NCI-H510A (cell line): ENCODE data around the gene TBP.

ENCODE experiments used
- DNase-seq: peaks from one replicate; lab custom pipeline; 2025; lab: John Stamatoyannopoulos, UW

TBP gene

DNA sequence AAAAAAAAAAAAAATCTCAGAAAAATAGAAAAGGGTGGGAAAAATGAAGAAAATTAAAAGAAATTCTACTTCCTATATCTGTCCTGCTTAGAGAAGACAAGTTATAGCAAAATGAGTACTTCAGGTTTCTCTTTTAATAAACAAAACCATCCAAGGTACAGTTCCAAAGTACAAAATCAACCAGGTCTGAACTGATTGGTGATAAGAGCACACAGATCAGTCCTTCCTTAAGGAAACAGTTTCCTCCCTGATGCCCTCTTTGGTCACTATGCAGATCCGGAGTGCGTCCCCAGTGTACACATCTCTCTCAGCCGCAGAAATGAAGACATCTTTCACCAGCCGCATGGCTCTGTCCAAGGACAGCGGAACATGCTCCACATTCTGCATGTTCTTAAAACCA lies 19.2 kb upstream of the TBP start:
- no peak for DNase-seq

DNA sequence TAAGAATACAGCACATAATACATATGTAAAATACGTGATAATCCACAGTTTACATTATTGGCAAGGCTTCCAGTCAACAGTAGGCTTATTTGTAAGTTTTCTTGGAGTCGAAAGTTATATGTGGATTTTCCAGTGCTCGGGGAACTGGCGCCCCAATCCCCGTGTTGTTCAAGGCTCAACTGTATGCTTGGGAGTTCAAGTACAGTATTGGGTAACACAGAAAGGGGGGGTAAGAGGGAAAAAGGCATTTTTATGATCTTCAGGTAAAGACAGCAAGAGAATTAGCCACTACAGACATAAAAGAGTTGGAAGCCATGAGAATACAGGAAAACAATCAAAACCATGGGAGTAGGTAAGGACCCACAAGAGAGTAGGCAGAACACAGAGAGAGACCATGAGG lies 17.5 kb upstream of the TBP start:
- DNase-seq = no peak

DNA sequence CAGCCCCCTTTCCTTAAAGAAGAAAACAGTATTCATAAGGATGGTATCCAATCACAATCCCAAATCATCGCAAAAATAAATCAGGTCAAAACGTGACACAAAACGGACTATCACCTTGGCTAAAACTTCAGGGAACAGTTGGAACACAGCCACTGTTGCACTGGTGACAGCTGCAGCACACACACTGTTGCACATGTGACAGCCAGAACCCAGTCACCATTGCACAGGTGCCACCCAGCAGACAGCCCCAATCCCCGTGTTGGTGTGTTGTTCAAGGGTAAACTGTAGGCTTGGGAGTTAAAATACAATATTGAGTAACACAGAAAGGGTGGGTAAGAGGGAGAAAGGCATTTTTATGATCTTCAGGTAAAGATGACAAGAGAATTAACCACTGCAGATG lies 16.8 kb upstream of the TBP start:
- DNase-seq = no peak

DNA sequence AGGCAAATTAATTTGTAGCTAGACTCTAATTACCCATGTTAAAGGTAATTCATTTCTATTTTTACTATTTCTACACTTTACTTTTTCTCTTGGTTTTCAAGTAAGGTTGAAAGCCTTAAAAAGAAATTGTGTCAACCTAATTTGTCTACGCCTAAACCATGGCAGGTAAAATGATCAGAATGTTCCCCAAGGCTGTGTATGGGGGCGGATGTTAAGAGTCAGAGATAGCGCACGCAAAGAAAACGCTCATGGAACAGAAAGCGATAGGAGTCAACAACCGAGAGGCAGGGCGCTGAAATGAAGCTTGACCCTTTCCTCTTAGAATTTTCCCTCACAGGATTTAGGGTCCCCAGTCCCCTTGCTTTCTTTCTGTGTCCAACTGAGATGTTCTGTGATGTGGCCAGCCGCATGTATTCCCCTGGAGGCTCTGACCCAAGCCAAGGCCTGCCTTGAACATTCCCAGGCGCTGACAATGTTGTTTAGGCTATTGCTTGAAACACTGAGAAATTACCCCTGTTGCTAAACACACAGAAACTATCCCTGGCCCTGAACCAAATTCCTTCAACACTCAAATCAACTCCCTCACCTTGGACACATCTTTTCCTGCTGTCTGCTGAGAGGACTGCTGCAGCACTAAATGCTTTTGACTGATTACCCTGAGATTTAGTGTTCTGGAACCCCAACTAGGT lies 12.0 kb upstream of the TBP start:
- DNase-seq = no peak

DNA sequence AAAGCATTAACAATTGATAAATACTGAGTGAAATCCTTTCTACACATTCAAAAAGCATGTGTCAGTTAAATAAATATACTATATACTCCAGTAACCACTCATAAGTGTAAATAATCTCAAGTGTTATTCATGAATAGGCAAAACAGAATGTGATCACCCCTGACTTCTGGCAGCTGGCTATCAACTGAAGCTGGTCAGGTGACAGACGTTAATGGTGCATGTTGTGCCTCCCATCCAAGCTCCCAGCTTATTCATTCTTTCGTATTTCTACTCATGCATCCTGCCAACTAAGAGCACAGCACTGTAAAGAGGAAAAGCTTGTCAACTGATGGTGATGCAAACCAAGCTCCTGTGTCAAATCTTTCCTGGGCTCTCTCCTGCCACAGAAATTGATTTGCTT lies 8.8 kb upstream of the TBP start:
- DNase-seq = no peak

DNA sequence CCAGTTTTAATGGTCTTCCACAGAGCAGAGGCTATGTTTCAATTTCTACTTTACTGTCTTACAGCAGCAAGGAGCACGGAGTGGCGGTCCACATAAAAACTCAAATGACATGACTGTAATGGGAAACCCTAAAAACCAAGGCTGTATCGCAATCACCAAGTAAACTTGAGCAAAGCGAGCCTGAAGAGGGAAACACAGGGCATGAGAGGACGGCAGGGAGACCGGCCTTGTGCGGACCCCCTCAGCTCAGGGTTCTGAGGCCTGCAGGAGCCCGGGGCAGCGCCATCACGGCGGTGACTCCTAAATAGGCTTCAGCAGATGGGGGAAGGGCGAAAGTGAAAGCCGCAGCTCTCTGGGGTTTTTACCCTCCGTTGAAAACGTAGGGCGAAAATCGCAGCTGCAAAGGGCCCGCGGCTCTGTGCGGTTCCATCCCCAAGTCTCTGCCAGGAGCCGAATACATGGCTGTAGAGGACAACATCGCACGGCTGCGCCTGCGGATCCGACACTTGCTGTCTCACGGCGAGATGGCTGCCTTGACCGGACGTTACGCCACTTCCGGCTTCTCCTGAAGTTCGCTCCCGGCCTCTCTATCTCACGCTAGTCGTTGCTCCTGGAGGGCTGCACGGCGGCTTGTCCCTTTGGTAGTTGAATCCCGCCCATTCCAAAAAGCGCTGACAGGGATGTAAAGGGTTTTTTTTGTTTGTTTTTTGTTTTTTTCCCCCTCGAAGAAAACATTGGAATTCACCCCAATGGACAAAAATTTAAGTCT lies 1.2 kb upstream of the TBP start, which contains the start of gene PSMB1:
PSMB1 (minus strand) TSS at position 543 of the 769 bp plus-strand sequence; CDS start at position 478, 65 bp downstream.
- DNase-seq = peak; percentile 85

DNA sequence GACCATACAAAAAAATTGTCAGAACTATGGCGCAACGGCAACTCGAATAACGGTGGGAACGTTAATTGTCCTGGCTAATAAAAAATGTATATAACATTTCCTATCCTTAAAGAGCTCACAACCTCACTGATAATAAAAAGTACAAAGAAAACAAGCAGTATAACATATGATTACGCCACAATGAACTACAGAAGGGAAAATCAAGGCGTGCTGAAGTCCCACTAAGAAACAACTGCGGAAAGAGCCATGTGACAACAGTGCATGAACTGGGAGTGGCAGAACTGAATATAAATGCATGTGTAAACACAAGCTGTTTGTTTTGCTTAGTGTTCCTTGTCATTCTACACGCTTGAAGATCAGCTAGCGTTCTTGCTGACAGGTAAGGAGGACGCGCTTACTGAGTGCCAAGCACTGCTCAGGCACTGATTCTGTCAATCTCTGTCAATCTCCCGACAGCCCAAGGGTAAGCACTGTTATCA lies 596 bp upstream of the TBP start:
- DNase-seq = no peak

DNA sequence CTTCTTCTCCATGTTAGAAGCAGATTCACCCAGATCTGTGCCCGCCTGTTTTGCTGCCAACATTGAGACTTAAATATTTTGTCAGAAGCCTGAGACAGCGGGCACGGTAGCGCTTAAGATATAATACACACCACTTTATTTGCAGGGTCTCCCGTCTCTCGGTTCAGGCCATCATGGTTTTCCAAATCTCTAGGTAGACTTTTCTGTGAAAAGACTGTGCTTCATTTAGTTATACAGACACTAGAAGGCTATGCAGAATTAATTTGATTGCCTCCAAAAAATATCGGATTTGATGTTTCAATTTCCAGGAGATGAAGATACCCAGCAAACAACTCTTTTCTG lies 598 bp downstream of the TBP start:
- no peak for DNase-seq

DNA sequence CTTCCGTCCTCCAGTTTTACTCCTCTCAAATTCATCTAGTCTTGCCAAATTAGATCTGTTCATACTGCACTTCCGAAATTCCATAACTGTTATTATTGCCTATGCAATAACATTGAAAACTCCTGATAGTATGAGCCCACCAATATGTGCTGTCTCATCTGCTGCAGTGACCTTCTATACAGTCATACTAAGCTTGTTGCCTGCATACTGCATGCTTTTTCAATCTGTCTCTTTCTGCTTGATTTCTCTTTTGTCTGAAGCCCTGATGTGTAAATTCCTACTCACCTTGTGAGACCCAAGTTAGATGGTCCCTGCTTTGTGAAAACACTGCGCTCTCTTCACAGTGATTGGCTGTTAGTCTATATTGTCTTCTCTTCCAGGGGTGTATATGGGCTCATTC lies 1.1 kb downstream of the TBP start:
- no peak for DNase-seq

DNA sequence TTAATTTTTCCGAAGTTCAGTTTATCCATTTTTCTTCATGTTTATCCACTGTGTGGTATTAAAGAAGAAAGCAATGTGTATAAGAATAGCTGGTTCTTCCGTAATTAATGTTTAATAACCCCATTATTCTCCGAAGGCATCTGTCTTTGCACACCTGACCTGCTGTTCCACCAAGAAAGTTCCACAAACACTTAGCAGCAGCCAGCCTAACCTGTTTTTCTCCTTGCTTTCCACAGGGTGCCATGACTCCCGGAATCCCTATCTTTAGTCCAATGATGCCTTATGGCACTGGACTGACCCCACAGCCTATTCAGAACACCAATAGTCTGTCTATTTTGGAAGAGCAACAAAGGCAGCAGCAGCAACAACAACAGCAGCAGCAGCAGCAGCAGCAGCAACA lies 7.4 kb downstream of the TBP start:
- no peak for DNase-seq

DNA sequence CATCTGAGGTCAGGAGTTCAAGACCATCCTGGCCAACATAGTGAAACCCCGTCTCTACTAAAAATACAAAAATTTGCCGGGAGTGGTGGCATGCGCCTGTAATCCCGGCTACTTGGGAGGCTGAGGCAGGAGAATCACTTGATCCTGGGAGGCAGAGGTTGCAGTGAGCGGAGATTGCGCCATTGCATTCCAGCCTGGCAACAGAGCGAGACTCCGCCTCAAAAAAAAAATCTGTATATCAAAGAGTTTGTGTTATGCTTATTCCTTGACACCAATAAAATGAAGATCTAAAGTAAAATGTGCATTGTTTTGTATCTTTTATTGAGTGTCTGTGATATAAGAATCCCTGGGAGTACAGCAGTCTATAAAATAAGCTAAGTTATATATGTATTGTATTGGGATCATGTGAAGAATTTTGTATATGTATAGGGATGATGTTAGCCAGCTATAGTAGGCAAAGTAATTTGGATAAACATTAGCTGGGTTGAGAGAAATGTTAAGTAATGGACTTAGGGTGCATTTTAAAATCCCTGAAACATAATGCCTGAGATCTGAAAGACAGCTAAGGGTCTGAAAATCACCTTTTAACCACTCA lies 10.9 kb downstream of the TBP start:
- no peak for DNase-seq

DNA sequence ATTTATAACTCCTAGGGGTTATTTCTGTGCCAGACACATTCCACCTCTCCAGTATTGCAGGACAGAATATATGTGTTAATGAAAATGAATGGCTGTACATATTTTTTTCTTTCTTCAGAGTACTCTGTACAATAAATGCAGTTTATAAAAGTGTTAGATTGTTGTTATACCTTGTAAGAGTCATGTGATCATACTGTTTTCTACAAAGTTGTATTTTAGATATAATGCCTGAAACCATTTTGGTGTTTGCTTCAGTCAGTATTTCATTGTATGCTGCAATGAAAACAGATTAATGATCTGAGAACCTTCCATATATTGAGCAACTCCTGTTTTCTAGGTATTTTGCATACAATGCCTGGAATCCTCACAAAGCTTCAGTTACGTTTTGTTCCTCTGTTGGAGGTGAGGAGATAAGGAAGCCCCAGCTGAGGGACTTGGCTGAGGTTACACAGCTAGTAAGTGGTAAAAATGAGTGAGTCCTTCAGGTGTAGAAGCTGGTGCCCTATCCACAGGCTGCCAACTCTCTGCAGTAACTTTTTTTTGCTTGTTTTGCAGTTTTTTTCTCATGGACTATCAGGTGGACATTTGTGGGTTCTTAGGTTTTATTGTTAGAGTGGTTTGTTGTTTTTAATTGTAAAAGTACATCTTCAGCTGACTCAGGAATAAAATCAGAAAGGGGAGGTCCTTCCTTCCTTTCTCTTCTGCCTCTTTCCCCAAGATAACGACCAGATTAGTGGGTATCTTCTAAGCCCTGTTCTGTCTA lies 18.7 kb downstream of the TBP start:
- no peak for DNase-seq

DNA sequence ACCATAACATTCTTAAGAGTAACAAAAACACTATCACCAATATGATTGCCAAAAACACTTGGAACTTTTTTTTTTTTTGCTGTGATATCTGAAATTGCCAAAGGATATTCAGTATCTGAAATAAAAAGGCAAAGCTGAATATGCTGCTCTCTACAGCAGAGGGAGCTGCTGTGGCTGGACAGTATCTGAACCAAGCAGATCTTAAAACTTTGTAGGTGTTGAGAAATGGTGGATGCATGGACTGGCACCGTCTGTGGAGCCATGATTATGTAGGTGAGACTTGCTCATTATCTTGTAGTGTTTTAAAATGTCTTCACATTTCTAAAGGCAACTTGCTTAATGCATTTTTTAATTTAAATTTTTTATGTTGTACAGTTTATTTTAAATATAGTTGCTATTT lies 21.1 kb downstream of the TBP start:
- DNase-seq = no peak

DNA sequence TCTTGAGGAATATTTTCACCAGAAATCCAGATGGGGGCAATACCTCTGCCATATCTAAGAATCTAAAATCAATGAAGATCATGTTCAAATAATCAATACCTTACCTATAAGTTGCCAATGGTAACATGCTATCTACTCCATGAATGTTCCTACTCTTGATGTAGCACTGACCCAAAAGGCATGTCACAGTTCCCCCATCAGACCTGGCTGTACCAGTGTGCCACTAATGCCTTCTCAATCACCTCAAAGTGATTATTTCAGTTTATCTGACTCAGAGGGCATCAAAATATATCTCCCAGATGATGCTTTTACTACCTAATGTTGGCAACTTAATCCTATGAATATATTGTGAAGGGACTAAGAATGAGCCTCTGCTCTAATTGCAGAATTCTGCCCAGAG lies 24.7 kb downstream of the TBP start:
- DNase-seq = no peak

DNA sequence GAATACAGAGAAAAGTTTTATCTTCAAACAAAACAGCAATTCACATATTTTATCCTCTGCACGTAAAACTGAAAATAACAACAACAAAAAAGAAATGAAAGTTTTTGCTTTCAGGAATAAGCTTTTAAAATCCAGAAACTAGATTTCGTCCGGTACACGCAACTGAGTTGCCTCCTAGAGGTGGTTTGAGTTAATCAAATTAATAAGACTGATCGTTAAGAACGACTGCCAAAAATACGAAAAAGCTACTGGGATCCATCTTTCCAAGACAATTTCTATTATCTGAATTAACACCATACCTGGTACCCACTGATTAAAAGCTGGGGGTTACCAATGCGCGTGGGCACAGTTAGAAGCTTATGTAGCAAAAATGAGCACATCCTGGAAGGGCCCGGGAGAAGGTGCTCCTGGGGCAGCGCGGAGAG lies 29.6 kb downstream of the TBP start:
- no peak for DNase-seq

DNA sequence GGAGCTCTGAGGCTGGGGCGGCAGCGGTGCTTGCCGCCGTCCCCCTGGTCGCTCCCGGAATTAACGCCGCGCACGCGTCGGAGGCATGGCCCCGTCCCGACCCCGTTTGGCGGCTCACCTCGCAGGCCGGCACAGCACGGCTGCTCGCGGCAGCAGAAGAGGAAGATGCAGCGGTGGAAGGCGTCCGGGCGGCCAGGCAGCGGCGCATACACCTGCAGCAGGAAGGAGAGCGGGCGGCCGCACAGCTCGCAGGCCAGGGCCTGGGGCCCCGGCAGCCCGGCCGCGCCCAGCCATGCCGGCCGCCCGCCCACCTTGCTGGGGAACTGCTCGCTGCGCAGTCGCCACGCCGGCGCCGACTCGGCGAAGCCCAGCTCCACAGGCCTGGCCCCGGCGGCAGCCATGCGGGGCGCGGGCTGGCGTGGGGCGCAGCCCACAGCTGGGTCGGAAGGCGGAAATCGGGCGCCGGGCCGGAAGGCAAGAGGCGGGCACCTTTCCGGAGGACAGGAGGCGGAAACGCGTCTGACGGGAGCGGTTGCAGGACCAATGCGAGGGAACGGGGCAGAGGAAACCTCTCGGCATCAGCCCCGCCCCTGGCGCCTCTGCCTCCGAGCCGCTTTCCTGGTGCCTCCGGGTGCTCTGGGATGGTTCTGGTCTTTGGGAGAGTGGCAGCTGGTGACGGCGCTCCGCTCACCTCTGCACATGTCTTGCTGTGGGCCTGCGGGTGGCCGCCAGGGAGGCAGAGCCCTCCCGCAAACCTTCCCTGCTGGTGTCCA lies 30.2 kb downstream of the TBP start, which contains the start of gene PDCD2:
PDCD2 (minus strand) TSS at position 457 of the 773 bp plus-strand sequence; CDS start at position 401, 56 bp downstream.
- peak; percentile 78 for DNase-seq

DNA sequence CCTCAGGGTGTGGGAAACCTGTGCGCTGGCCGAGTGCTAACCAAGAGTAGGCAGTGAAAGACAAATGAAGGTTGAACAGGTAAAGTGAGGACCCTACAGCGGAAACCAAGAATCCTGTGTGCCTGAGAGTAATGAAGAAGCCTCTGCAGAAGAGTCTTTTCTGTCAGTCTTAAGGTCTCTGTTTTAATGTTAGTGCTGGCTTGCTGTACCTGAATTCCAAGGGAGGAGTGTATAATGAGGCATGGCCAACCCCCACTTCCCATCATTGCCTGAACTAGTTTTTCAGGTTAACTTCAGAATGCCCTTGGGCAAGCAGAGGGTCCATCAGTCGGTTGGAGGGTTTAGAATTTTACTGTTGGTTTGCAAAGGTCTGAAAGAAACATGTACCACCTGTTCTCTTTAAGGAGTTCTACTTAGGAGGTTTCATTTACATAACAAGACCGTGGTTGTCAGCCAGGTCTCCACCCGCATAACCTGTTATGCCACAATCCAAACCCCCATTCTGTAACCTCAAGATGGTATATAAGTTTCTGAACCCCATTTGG lies 30.9 kb downstream of the TBP start:
- no peak for DNase-seq

DNA sequence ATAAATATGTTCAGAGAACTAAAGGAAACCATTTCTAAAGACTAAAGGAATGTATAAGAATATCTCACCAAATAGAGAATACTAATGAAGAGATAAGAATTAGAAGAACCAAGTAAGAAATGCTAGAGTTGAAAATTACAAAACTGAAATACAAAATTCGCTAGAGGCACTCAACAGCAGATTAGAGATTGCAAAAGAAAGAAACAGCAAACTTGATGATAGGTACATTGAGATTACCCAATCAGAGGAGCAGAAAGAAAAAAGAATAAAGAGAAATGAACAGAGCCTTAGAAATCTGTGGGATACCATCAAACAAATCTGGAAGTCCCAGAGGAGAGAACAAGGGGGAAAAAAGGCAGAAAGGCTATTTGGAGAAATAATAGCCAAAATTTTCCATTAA lies 36.6 kb downstream of the TBP start:
- no peak for DNase-seq

DNA sequence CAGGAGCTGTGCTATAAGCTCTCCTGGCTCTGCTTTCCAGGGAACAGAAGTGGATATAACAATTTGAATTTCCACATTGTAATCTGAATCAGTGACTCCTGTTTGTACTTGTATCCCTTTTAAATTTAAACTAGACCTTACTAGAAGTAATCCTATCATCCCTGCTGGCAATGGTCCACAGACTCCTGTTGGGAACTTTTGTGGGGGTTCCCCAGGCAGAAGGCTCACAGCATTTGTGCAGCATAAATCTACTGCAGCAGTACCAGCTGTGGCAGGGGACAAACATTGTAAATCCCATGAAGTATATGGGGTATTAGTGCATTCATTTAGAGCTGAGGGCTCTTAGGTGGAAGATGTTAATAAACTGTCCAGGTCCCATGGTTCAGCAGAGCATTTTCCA lies 42.3 kb downstream of the TBP start:
- no peak for DNase-seq

DNA sequence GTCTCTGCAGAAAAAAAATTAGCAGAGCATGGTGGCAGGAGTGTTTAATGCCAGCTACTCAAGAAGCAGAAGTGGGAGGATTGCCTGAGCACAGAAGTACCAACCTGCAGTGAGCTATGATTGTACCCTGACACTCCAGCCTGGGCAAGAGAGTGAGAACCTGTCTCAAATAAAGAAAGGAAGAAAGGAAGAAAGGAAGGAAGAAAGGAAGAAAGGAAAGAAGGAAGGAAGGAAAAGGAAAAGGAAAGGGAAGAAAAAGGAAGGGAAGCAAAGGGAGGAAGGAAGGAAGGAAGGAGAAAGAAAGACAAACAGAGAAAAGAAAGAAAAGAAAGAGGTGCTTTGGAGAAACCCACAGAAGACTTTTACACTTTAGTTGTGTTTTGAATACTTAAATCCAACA lies 43.1 kb downstream of the TBP start:
- DNase-seq = no peak

DNA sequence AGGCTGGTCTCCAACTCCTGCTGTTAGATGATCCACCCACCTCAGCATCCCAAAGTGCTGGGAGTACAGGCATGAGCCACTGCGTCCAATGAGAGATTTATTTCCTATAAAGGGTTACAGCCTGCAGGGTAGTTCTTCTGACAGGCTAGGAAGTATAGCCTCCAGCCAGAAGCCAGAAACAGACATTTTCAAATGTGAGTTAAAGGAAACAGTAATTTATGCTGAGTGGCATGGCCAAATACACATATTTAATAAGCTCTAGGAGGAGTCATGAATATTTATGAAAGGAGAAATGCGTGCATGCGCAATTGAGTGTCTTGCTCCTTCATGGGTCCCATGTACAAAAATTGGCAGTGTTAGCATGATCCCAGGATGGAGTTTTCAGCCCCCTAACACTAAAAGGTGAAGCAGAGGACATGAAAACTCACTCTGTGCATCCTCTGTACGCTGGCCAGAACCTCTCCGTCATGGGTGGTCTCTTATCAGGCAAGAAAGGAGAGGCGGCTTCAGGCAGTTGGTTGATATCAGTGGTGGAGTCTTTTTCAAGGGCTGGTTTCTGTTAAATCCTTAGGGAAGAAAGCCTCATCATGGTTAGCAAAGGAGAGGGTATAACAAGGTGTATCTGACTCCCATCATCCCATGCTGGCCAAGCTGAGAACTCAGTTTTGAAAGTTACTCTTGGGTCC lies 51.5 kb downstream of the TBP start:
- no peak for DNase-seq
